ENCODE results near the gene COX8A.

COX8A gene

GRCh38 chr11:64004590-64004984, 30.2 kb downstream of the COX8A start:
- no peak for DNase-seq

- DNase-seq, result no peak
Measured at GRCh38 chr11:64005691-64006090, 31.3 kb downstream of the COX8A start.

- DNase-seq, result no peak
Measured at GRCh38 chr11:64006398-64006797, 32.0 kb downstream of the COX8A start.

- DNase-seq, result no peak
Measured at GRCh38 chr11:64007160-64007628, 32.8 kb downstream of the COX8A start.

- DNase-seq, result no peak
Measured at GRCh38 chr11:64007629-64008282, 33.3 kb downstream of the COX8A start.

- DNase-seq, result no peak
Measured at GRCh38 chr11:64008283-64008913, 34.0 kb downstream of the COX8A start.

- DNase-seq, result no peak
Measured at GRCh38 chr11:64008914-64009633, 34.7 kb downstream of the COX8A start.

GRCh38 chr11:64009710-64010109, 35.3 kb downstream of the COX8A start:
- no peak for DNase-seq

GRCh38 chr11:64010783-64011182, 36.4 kb downstream of the COX8A start:
- no peak for DNase-seq

- no peak for DNase-seq
Measured at GRCh38 chr11:64011371-64011770, 37.0 kb downstream of the COX8A start.

GRCh38 chr11:64013141-64013896, 38.9 kb downstream of the COX8A start:
- DNase-seq, result no peak

GRCh38 chr11:64014356-64014755, 39.9 kb downstream of the COX8A start:
- no peak for DNase-seq

GRCh38 chr11:64015510-64015909, 41.1 kb downstream of the COX8A start:
- DNase-seq, result no peak

GRCh38 chr11:64015935-64016845, 41.8 kb downstream of the COX8A start:
- DNase-seq, result peak; percentile 41

- no peak for DNase-seq
Measured at GRCh38 chr11:64017945-64018224, 43.5 kb downstream of the COX8A start.

GRCh38 chr11:64018310-64018709, 43.9 kb downstream of the COX8A start:
- DNase-seq, result no peak

GRCh38 chr11:64019106-64020037, 45.0 kb downstream of the COX8A start:
- no peak for DNase-seq

GRCh38 chr11:64020976-64021756, 46.7 kb downstream of the COX8A start:
- DNase-seq, result peak; percentile 38

- DNase-seq, result no peak
Measured at GRCh38 chr11:64021757-64022093, 47.3 kb downstream of the COX8A start.

GRCh38 chr11:64022125-64022784, 47.8 kb downstream of the COX8A start:
- DNase-seq, result no peak

All from NCI-H524 treated with DMSO at 0.1 percent for 48 hours (cell line).